PC-9 (cell line): ENCODE results near the gene ZSWIM3. TPM values are rescaled to one million over a fixed set of nuclear protein-coding genes. Genes with fewer than 3 reads are reported as not detected.

Experiments
- BruUV-seq: library from RNA; stranded (reverse); fragments of 400-500 nt; replicated peaks from 2 replicates; lab custom pipeline; 2021; lab: Mats Ljungman, UMichigan
- CTCF ChIA-PET: fragments of 300-600 bp; sonication (Branson Sonifier 250); formaldehyde crosslinking; loops from one replicate; lab custom pipeline; 2022; ENCODE audit warnings: antibody characterized with exemption; lab: Charles Lee
- POLR2A ChIA-PET: fragments of 300-600 bp; sonication (Branson Sonifier 250); formaldehyde crosslinking; loops from one replicate; lab custom pipeline; 2022; ENCODE audit warnings: antibody characterized with exemption; ENCODE audit not compliant: unreplicated experiment; lab: Charles Lee
- DNase-seq, 2 experiments: peaks; one replicate each; pipeline versions ENCODE4 v3.0.0 to v3.0.0-alpha.2; 2015 to 2022; ENCODE audit warnings: mixed read lengths in 1 of 2
- H2AFZ ChIP-seq: fragments of 200-600 bp; sonication (generic); 2 replicates; pipeline ENCODE4 v1.8.1; 2017; ENCODE audit warnings: antibody characterized with exemption
- H3F3A ChIP-seq: fragments of 200-600 bp; sonication (generic); 2 replicates; pipeline ENCODE4 v1.8.1; 2017; ENCODE audit warnings: antibody characterized with exemption, mild to moderate bottlenecking, low read depth; ENCODE audit not compliant: insufficient read depth
- H3K27ac ChIP-seq: fragments of 200-600 bp; sonication (generic); 2 replicates; pipeline ENCODE4 v1.6.1; 2016; ENCODE audit warnings: mixed run types
- H3K27me3 ChIP-seq: fragments of 200-600 bp; sonication (generic); 2 replicates; pipeline ENCODE4 v1.6.1; 2016; ENCODE audit warnings: low read depth, mixed run types; ENCODE audit not compliant: insufficient read depth
- H3K36me3 ChIP-seq: fragments of 200-600 bp; sonication (generic); 2 replicates; pipeline ENCODE4 v1.6.1; 2016; ENCODE audit warnings: low read depth, mixed run types
- H3K4me1 ChIP-seq: fragments of 200-600 bp; sonication (generic); replicated peaks from 2 replicates; pipeline ENCODE4 v1.6.1; 2016; ENCODE audit warnings: mixed run types; ENCODE audit not compliant: insufficient read depth
- H3K4me2 ChIP-seq: fragments of 200-600 bp; sonication (generic); 2 replicates; pipeline ENCODE4 v1.6.1; 2017; ENCODE audit warnings: mixed run types
- H3K4me3 ChIP-seq: fragments of 200-600 bp; sonication (generic); 2 replicates; pipeline ENCODE4 v1.6.1; 2016; ENCODE audit warnings: mixed run types
- H3K79me2 ChIP-seq: fragments of 200-600 bp; sonication (generic); 2 replicates; pipeline ENCODE4 v1.6.1; 2017; ENCODE audit warnings: low read depth, mixed run types
- H3K9me2 ChIP-seq: fragments of 200-600 bp; sonication (generic); 2 replicates; pipeline ENCODE4 v1.8.1; 2017; ENCODE audit warnings: mild to moderate bottlenecking; ENCODE audit not compliant: insufficient read depth
- H3K9me3 ChIP-seq: fragments of 200-600 bp; sonication (generic); 2 replicates; pipeline ENCODE4 v1.8.1; 2016; ENCODE audit warnings: low read depth; ENCODE audit not compliant: insufficient read depth
- H4K20me1 ChIP-seq: fragments of 200-600 bp; sonication (generic); 2 replicates; pipeline ENCODE4 v1.8.1; 2017; ENCODE audit not compliant: insufficient read depth
- EZH2 ChIP-seq: fragments of 200-600 bp; sonication (generic); IDR thresholded peaks from 2 replicates; pipeline ENCODE4 v1.8.0; 2017; ENCODE audit warnings: antibody characterized with exemption, low read depth
- intact Hi-C: fragments of 100-400 bp; cut with micrococcal nuclease; formaldehyde crosslinking; loops from one replicate; pipeline ENCODE4 v1.10.0; 2022; ENCODE audit not compliant: unreplicated experiment
- total RNA-seq: library from RNA; stranded (reverse); gene quantifications from 2 replicates; pipeline ENCODE4 v1.2.3, GENCODE V29; 2021
- TF ChIP-seq, protein P1 (sequence below): fragments of 200-600 bp; sonication (generic); conservative IDR thresholded peaks from 2 replicates; pipeline ENCODE4 v1.6.1; 2017; ENCODE audit warnings: mixed run types, antibody characterized with exemption, mild to moderate bottlenecking, moderate library complexity

The ZSWIM3 gene
- total RNA-seq, 1 experiment from 2014 or later, result 2.7 TPM

GRCh38 chr20:45896641-45897161 lies 39.3 kb downstream of the ZSWIM3 start:
- BruUV-seq, result no TSS peak
- intact Hi-C loops, result no loop called here
- CTCF ChIA-PET, result no interaction called here
- Histone ChIP-seq H3K79me2 (peaks cover 5% of the 10 kb centered on the region; the same call in 1 of the 2 replicates), H4K20me1 (no peaks in the 10 kb centered on the region), H3K4me3 (no peak overlapping the region), H3F3A (peaks cover 37% of the 10 kb centered on the region), H3K27ac (no peak overlapping the region), H3K36me3 (peaks cover 22% of the 10 kb centered on the region), H2AFZ (no peak overlapping the region), H3K27me3 (no peaks in the 10 kb centered on the region), H3K4me2 (no peak overlapping the region), H3K9me2 (no peaks in the 10 kb centered on the region), H3K4me1 (0 out of 2 replicates have a peak, but pooled peaks cover 4% of the 10 kb centered on the region), H3K9me3 (no peaks in the 10 kb centered on the region)
- no peak for DNase-seq
- POLR2A ChIA-PET, result interaction anchor here (0.6 kb wide), 2 partner anchors 12 to 39 kb away, joined by 3 to 12 read pairs; no protein-coding TSS in a partner anchor
- no peak for TF ChIP-seq EZH2
- TF ChIP-seq, protein P1, sequence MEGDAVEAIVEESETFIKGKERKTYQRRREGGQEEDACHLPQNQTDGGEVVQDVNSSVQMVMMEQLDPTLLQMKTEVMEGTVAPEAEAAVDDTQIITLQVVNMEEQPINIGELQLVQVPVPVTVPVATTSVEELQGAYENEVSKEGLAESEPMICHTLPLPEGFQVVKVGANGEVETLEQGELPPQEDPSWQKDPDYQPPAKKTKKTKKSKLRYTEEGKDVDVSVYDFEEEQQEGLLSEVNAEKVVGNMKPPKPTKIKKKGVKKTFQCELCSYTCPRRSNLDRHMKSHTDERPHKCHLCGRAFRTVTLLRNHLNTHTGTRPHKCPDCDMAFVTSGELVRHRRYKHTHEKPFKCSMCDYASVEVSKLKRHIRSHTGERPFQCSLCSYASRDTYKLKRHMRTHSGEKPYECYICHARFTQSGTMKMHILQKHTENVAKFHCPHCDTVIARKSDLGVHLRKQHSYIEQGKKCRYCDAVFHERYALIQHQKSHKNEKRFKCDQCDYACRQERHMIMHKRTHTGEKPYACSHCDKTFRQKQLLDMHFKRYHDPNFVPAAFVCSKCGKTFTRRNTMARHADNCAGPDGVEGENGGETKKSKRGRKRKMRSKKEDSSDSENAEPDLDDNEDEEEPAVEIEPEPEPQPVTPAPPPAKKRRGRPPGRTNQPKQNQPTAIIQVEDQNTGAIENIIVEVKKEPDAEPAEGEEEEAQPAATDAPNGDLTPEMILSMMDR, result no peak

GRCh38 chr20:45897289-45897688 lies 39.9 kb downstream of the ZSWIM3 start:
- H3K27ac ChIP-seq, result no peak overlapping the region
- peaks cover 5% of the 10 kb centered on the region; the same call in 1 of the 2 replicates for H3K79me2 ChIP-seq
- H3K9me2 ChIP-seq, result no peaks in the 10 kb centered on the region
- H3K9me3 ChIP-seq, result no peaks in the 10 kb centered on the region
- H3F3A ChIP-seq, result peaks cover 41% of the 10 kb centered on the region
- H3K4me2 ChIP-seq, result no peak overlapping the region
- no peak for TF ChIP-seq EZH2
- TF ChIP-seq, protein P1, result no peak
- BruUV-seq, result no TSS peak
- H3K27me3 ChIP-seq, result no peaks in the 10 kb centered on the region
- no peak overlapping the region for H2AFZ ChIP-seq
- H3K4me3 ChIP-seq, result no peak overlapping the region
- DNase-seq, result no peak
- ChIA-PET CTCF (no interaction called here), POLR2A (interaction anchor here (0.6 kb wide), 2 partner anchors 12 to 38 kb away, joined by 3 to 12 read pairs; no protein-coding TSS in a partner anchor)
- H3K4me1 ChIP-seq, result 0 out of 2 replicates have a peak, but pooled peaks cover 4% of the 10 kb centered on the region
- H3K36me3 ChIP-seq, result peaks cover 22% of the 10 kb centered on the region
- intact Hi-C loops, result no loop called here
- no peaks in the 10 kb centered on the region for H4K20me1 ChIP-seq

DNA sequence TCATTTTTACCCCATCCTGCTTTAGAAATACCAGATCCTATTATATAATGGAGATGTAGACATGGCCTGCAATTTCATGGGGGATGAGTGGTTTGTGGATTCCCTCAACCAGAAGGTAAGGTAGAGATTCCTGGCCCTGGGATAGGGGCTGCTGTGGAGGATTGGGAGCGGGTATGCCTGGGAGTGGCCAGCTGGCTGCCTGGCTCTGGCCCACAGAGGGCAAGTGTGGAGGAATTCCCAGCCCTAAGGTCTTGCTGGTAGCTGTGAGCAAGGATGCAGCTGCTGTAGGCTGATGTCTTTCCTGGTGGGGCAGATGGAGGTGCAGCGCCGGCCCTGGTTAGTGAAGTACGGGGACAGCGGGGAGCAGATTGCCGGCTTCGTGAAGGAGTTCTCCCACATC lies 40.3 kb downstream of the ZSWIM3 start:
- Histone ChIP-seq H3K79me2 (peaks cover 5% of the 10 kb centered on the region; the same call in 1 of the 2 replicates), H3K36me3 (peaks cover 22% of the 10 kb centered on the region), H4K20me1 (no peaks in the 10 kb centered on the region), H2AFZ (no peak overlapping the region), H3K4me2 (no peak overlapping the region), H3K27me3 (no peaks in the 10 kb centered on the region), H3K4me1 (no peaks in the 10 kb centered on the region), H3K9me2 (no peaks in the 10 kb centered on the region), H3K9me3 (no peaks in the 10 kb centered on the region), H3K4me3 (no peak overlapping the region), H3K27ac (no peak overlapping the region), H3F3A (peaks cover 42% of the 10 kb centered on the region)
- POLR2A ChIA-PET, result no interaction called here
- intact Hi-C loops, result no loop called here
- CTCF ChIA-PET, result no interaction called here
- TF ChIP-seq, protein P1, result no peak
- TF ChIP-seq EZH2, result no peak
- DNase-seq, result no peak
- no TSS peak for BruUV-seq
